Activated CD4-positive, alpha-beta T cell treated with anti-CD3 and anti-CD28 coated beads, Interleukin-2, amount 50 U/mL, for 4 hours (primary cell): ENCODE results near the gene ARPC1A.
"Not testable (repeated sequence)": the region's sequence is repeated elsewhere in the genome, so short reads cannot be mapped to it uniquely, and the experiment has no call there.

ENCODE experiments used
- DNase-seq, 2 experiments: peaks; one replicate each; pipeline ENCODE4 v3.0.0-alpha.2; 2020

The ARPC1A gene

GRCh38 chr7:99372275-99373090 lies 46.8 kb downstream of the ARPC1A start:
- no peak for DNase-seq

GRCh38 chr7:99373091-99374066 lies 47.7 kb downstream of the ARPC1A start:
- DNase-seq, result no peak

- DNase-seq, result peak; percentile 79 to 83
These were observed 48.7 kb downstream of the ARPC1A start, which contains the start of gene ARPC1B for GRCh38 chr7:99374111-99375064. TSS of gene ARPC1B (plus strand) at chr7:99374730. CDS start at chr7:99385715, 10,985 bp downstream.

GRCh38 chr7:99375070-99375807 lies 49.5 kb downstream of the ARPC1A start:
- DNase-seq, result peak; percentile 32 to 33

- peak in 1 of 2 experiments; percentile 37 for DNase-seq
These were observed 53.4 kb downstream of the ARPC1A start for GRCh38 chr7:99379043-99379577.

- DNase-seq, result not testable (repeated sequence)
These were observed 54.0 kb downstream of the ARPC1A start for GRCh38 chr7:99379693-99380031.

- DNase-seq, result no peak
These were observed 54.5 kb downstream of the ARPC1A start for GRCh38 chr7:99380032-99380822.

GRCh38 chr7:99380823-99381663 lies 55.3 kb downstream of the ARPC1A start:
- DNase-seq, result peak; percentile 85 to 89

- no peak for DNase-seq
These were observed 56.0 kb downstream of the ARPC1A start for GRCh38 chr7:99381664-99382075.

- DNase-seq, result no peak
These were observed 57.5 kb downstream of the ARPC1A start for GRCh38 chr7:99383203-99383602.

- DNase-seq, result no peak
These were observed 58.2 kb downstream of the ARPC1A start for GRCh38 chr7:99383791-99384370.

- no peak for DNase-seq
These were observed 58.8 kb downstream of the ARPC1A start for GRCh38 chr7:99384523-99384922.

- no peak for DNase-seq
These were observed 59.9 kb downstream of the ARPC1A start for GRCh38 chr7:99385564-99385963.

GRCh38 chr7:99386584-99387238 lies 61.0 kb downstream of the ARPC1A start:
- DNase-seq, result peak in 1 of 2 experiments; percentile 27

GRCh38 chr7:99387239-99387635 lies 61.5 kb downstream of the ARPC1A start:
- DNase-seq, result not testable (repeated sequence)

GRCh38 chr7:99387912-99388311 lies 62.2 kb downstream of the ARPC1A start:
- DNase-seq, result no peak

- DNase-seq, result no peak
These were observed 64.1 kb downstream of the ARPC1A start for GRCh38 chr7:99389772-99390171.

GRCh38 chr7:99390941-99391602 lies 65.4 kb downstream of the ARPC1A start:
- DNase-seq, result no peak
